ENCODE results near the gene PTPRG. TPM values are rescaled to one million over a fixed set of nuclear protein-coding genes. Genes with fewer than 3 reads are reported as not detected.

Gene PTPRG
- total and polyA plus RNA-seq, 2 of the 13 experiments (the other 11 are each of a cell fraction or from before 2014, with no cell fraction given) = 8.0 to 25.3 TPM

DNA sequence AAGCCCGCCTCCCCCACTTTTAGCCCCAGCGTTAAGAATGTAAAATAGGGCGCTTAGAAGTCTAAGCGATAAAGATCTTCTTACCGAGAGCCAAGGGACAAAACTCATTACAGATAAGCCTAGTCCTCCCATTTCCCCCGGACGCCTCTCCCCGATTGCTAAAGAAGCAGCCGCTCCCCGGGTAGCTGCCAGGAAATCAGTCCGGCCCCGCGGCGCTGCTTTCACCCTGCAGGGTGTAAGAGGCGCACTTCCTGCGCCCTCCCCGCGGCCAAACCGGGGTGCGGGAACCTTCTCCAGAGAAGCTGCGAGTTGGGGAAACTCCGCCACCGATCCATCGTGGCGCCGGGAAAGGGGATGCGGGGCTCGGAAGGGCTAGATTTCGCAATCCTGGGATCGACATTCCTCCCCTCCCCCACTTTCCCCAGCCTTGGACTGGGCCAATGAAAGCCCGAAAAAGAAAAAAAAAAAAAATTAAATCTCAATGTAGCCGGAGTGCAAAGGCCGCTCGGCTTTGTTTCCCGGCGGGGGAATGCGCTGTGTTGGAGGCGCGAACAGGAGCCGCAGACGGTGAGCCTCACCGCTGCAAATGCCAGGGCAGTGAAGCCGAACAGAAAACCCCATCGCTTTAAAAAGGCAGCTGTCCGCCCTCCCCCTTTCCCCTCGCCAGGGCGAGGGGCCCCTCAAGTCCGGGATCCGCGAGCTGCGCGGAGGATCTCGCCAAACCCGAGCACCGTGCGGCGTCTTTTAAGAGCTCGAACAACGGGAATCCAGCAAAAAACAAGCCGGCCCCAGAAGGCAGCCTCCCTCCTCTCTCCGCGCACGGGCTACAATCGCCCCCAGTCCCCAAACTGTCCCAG, 626 bp upstream of the PTPRG start (continued):
- TF ChIP-seq, protein P1, sequence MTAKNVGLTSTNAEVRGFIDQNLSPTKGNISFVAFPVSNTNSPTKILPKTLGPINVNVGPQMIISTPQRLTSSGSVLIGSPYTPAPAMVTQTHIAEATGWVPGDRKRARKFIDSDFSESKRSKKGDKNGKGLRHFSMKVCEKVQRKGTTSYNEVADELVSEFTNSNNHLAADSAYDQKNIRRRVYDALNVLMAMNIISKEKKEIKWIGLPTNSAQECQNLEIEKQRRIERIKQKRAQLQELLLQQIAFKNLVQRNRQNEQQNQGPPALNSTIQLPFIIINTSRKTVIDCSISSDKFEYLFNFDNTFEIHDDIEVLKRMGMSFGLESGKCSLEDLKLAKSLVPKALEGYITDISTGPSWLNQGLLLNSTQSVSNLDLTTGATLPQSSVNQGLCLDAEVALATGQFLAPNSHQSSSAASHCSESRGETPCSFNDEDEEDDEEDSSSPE (CRISPR knock-in tag; IDR thresholded peaks at IDR 0.05) = 0 out of 2 replicates have a peak, but pooled peaks have one; percentile 14
- no peak for TF ChIP-seq PAX8 (CRISPR knock-in tag; IDR thresholded peaks at IDR 0.05; ENCODE audit: borderline replicate concordance)
- TF ChIP-seq, protein P2, sequence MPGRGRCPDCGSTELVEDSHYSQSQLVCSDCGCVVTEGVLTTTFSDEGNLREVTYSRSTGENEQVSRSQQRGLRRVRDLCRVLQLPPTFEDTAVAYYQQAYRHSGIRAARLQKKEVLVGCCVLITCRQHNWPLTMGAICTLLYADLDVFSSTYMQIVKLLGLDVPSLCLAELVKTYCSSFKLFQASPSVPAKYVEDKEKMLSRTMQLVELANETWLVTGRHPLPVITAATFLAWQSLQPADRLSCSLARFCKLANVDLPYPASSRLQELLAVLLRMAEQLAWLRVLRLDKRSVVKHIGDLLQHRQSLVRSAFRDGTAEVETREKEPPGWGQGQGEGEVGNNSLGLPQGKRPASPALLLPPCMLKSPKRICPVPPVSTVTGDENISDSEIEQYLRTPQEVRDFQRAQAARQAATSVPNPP (CRISPR knock-in tag; IDR thresholded peaks at IDR 0.05) = peak; percentile 70; the same call in 1 of the 2 replicates
- TF ChIP-seq ZNF772 (CRISPR knock-in tag; IDR thresholded peaks at IDR 0.05) = no peak; the same call in 1 of the 2 replicates
- TF ChIP-seq ZNF556 (CRISPR knock-in tag; IDR thresholded peaks at IDR 0.05; ENCODE audit: borderline replicate concordance) = 0 out of 2 replicates have a peak, but pooled peaks have one; percentile 5
- 0 out of 2 replicates have a peak, but pooled peaks have one; percentile 33 for TF ChIP-seq ZBTB7B (CRISPR knock-in tag; IDR thresholded peaks at IDR 0.05)
- peak; percentile 55; the same call in 1 of the 2 replicates for TF ChIP-seq HMG20B (CRISPR knock-in tag; conservative IDR thresholded peaks at IDR 0.05)
- TF ChIP-seq GABPB1 (CRISPR knock-in tag; IDR thresholded peaks at IDR 0.05) = peak; percentile 80
- peak; percentile 62; the same call in 1 of the 2 replicates for TF ChIP-seq HDAC1 (CRISPR knock-in tag; IDR thresholded peaks at IDR 0.05)
- TF ChIP-seq NCOR1 (IDR thresholded peaks at IDR 0.05; ENCODE audit: borderline replicate concordance, low read length) = peak; percentile 74; the same call in 1 of the 2 replicates
- TF ChIP-seq, protein P3, sequence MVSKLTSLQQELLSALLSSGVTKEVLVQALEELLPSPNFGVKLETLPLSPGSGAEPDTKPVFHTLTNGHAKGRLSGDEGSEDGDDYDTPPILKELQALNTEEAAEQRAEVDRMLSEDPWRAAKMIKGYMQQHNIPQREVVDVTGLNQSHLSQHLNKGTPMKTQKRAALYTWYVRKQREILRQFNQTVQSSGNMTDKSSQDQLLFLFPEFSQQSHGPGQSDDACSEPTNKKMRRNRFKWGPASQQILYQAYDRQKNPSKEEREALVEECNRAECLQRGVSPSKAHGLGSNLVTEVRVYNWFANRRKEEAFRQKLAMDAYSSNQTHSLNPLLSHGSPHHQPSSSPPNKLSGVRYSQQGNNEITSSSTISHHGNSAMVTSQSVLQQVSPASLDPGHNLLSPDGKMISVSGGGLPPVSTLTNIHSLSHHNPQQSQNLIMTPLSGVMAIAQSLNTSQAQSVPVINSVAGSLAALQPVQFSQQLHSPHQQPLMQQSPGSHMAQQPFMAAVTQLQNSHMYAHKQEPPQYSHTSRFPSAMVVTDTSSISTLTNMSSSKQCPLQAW (CRISPR knock-in tag; IDR thresholded peaks at IDR 0.05) = peak; percentile 45
- no peak; the same call in 1 of the 2 replicates for TF ChIP-seq ZNF558 (CRISPR knock-in tag; IDR thresholded peaks at IDR 0.05; ENCODE audit: borderline replicate concordance)
- no peak for TF ChIP-seq TMF1 (CRISPR knock-in tag; IDR thresholded peaks at IDR 0.05; ENCODE audit: low read depth)
- TF ChIP-seq THAP11 (CRISPR knock-in tag; IDR thresholded peaks at IDR 0.05) = 0 out of 2 replicates have a peak, but pooled peaks have one; percentile 8
- TF ChIP-seq NR2F6 (IDR thresholded peaks at IDR 0.05) = peak; percentile 19; the same call in 1 of the 2 replicates
- no peak for TF ChIP-seq NR2F6 (CRISPR knock-in tag; IDR thresholded peaks at IDR 0.05)
- peak; percentile 57; the same call in 1 of the 2 replicates for TF ChIP-seq ARNT2 (CRISPR knock-in tag; IDR thresholded peaks at IDR 0.05; ENCODE audit: low read depth)
- no peak for TF ChIP-seq ZNF788 (CRISPR knock-in tag; IDR thresholded peaks at IDR 0.05; ENCODE audit: borderline replicate concordance)
- TF ChIP-seq, protein P4, sequence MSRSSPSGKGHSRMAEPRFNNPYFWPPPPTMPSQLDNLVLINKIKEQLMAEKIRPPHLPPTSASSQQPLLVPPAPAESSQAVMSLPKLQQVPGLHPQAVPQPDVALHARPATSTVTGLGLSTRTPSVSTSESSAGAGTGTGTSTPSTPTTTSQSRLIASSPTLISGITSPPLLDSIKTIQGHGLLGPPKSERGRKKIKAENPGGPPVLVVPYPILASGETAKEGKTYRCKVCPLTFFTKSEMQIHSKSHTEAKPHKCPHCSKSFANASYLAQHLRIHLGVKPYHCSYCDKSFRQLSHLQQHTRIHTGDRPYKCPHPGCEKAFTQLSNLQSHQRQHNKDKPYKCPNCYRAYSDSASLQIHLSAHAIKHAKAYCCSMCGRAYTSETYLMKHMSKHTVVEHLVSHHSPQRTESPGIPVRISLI (CRISPR knock-in tag; IDR thresholded peaks at IDR 0.05; ENCODE audit: borderline replicate concordance) = peak; percentile 97
- no peak for TF ChIP-seq CREB1 (IDR thresholded peaks at IDR 0.05)
- TF ChIP-seq CREB1 (CRISPR knock-in tag; IDR thresholded peaks at IDR 0.05) = no peak
- TF ChIP-seq KDM5B (CRISPR knock-in tag; IDR thresholded peaks at IDR 0.05; ENCODE audit: borderline replicate concordance) = peak; percentile 26; the same call in 1 of the 2 replicates
- TF ChIP-seq, protein P5, sequence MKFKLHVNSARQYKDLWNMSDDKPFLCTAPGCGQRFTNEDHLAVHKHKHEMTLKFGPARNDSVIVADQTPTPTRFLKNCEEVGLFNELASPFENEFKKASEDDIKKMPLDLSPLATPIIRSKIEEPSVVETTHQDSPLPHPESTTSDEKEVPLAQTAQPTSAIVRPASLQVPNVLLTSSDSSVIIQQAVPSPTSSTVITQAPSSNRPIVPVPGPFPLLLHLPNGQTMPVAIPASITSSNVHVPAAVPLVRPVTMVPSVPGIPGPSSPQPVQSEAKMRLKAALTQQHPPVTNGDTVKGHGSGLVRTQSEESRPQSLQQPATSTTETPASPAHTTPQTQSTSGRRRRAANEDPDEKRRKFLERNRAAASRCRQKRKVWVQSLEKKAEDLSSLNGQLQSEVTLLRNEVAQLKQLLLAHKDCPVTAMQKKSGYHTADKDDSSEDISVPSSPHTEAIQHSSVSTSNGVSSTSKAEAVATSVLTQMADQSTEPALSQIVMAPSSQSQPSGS (CRISPR knock-in tag; IDR thresholded peaks at IDR 0.05) = peak; percentile 15; the same call in 1 of the 2 replicates

Measured in HepG2 (cell line).